Suppressor macrophage treated with lipopolysaccharide for 4 hours (primary cell): ENCODE measurements around the gene OLFM3.

Experiments
- DNase-seq: peaks from one replicate; pipeline ENCODE4 v3.0.0-alpha.2; 2020

The OLFM3 gene

GRCh38 chr1:101841824-101842223 lies 154.9 kb downstream of the OLFM3 start:
- no peak for DNase-seq

- no peak for DNase-seq
Observed at GRCh38 chr1:101835988-101836387, 160.7 kb downstream of the OLFM3 start.

- no peak for DNase-seq
Observed at GRCh38 chr1:101833312-101833711, 163.4 kb downstream of the OLFM3 start.

GRCh38 chr1:101826416-101826815 lies 170.3 kb downstream of the OLFM3 start:
- DNase-seq: no peak

- DNase-seq: no peak
Observed at GRCh38 chr1:101820071-101820470, 176.7 kb downstream of the OLFM3 start.

GRCh38 chr1:101816262-101816661 lies 180.5 kb downstream of the OLFM3 start:
- DNase-seq: no peak

GRCh38 chr1:101798417-101798816 lies 198.3 kb downstream of the OLFM3 start:
- DNase-seq: no peak

GRCh38 chr1:101797722-101798121 lies 199.0 kb downstream of the OLFM3 start:
- DNase-seq: no peak

- DNase-seq: peak; percentile 2
Observed at GRCh38 chr1:101781201-101781831, 215.4 kb downstream of the OLFM3 start.

GRCh38 chr1:101769520-101769919 lies 227.2 kb downstream of the OLFM3 start:
- DNase-seq: peak; percentile 1

GRCh38 chr1:101757985-101758384 lies 238.7 kb downstream of the OLFM3 start:
- DNase-seq: no peak

GRCh38 chr1:101756411-101756810 lies 240.3 kb downstream of the OLFM3 start:
- DNase-seq: no peak
